ENCODE data around the gene SERPINB2.

GRCh38 chr18:63940008-63940407, 52.5 kb downstream of the SERPINB2 start:
- TF ChIP-seq CTCF (IDR thresholded peaks at IDR 0.05) (no peak), POLR2A (IDR thresholded peaks at IDR 0.05) (no peak)

All from esophagus squamous epithelium (tissue), 4 donors.